HEK293 (cell line): ENCODE results near the gene MAP3K9.

Experiments used
- CTCF ChIA-PET: fragments of 350-600 bp; formaldehyde crosslinking; extraction: SDS; loops from one replicate; lab custom pipeline; 2021; ENCODE audit warnings: antibody characterized with exemption; lab: Yijun Ruan, JAX
- POLR2A ChIA-PET: fragments of 300-600 bp; formaldehyde crosslinking; extraction: SDS; loops from one replicate; lab custom pipeline; 2020; ENCODE audit warnings: antibody characterized with exemption, inconsistent platforms; lab: Yijun Ruan, JAX
- H3K27ac ChIP-seq: fragments of 200-500 bp; sonication (Bioruptor generic); 2 replicates; pipeline ENCODE4 v1.5.1; 2014; ENCODE audit warnings: low read depth, low read length, control low read depth, inconsistent platforms; ENCODE audit errors: extremely low read depth
- H3K36me3 ChIP-seq, 2 experiments: fragments of 200-500 bp in 1 of 2; sonication (Bioruptor generic) in 1 of 2; 1 replicate in 1 of 2; 2 replicates in 1 of 2; pipeline ENCODE4 v1.5.1; 2014 to 2017; ENCODE audit warnings: inconsistent platforms in 2 of 2, low read length in 2 of 2; ENCODE audit not compliant: control insufficient read depth in 2 of 2, insufficient read depth in 1 of 2
- H3K4me1 ChIP-seq: fragments of 200-500 bp; sonication (Bioruptor generic); 2 replicates; pipeline ENCODE4 v1.5.1; 2014; ENCODE audit warnings: mild to moderate bottlenecking, low read length, inconsistent platforms; ENCODE audit not compliant: control insufficient read depth, insufficient read depth
- H3K4me3 ChIP-seq: 2 replicates; pipeline ENCODE4 v1.5.1; 2011; ENCODE audit warnings: low read depth, mild to moderate bottlenecking, control low read depth, low read length, moderate library complexity
- H3K9me3 ChIP-seq: fragments of 200-500 bp; sonication (Bioruptor generic); 2 replicates; pipeline ENCODE4 v1.5.1; 2014; ENCODE audit warnings: low read depth, low read length, inconsistent platforms; ENCODE audit not compliant: control insufficient read depth, insufficient read depth
- GLI2 ChIP-seq: fragments of 450-650 bp; formaldehyde crosslinking; IDR thresholded peaks from 2 replicates; pipeline ENCODE4; 2017; ENCODE audit warnings: missing biosample characterization, missing genetic modification characterization, low read depth, borderline replicate concordance
- ZBTB17 ChIP-seq: fragments of 450-650 bp; formaldehyde crosslinking; IDR thresholded peaks from 2 replicates; pipeline ENCODE4 v1.5.1; 2016; ENCODE audit warnings: missing biosample characterization, missing genetic modification characterization
- ZNF114 ChIP-seq: fragments of 450-650 bp; formaldehyde crosslinking; IDR thresholded peaks from 2 replicates; pipeline ENCODE4 v1.5.0; 2017; ENCODE audit warnings: missing biosample characterization, missing genetic modification characterization
- ZNF140 ChIP-seq: fragments of 450-650 bp; formaldehyde crosslinking; IDR thresholded peaks from 2 replicates; pipeline ENCODE4 v1.5.1; 2016; ENCODE audit warnings: missing biosample characterization, missing genetic modification characterization
- ZNF221 ChIP-seq: fragments of 450-650 bp; formaldehyde crosslinking; IDR thresholded peaks from 2 replicates; pipeline ENCODE4 v1.5.1; 2017; ENCODE audit warnings: missing biosample characterization, missing genetic modification characterization, borderline replicate concordance
- ZNF501 ChIP-seq: fragments of 450-650 bp; formaldehyde crosslinking; IDR thresholded peaks from 2 replicates; pipeline ENCODE4 v1.5.1; 2016; ENCODE audit warnings: missing biosample characterization, missing genetic modification characterization
- ZNF514 ChIP-seq: fragments of 450-650 bp; formaldehyde crosslinking; IDR thresholded peaks from 2 replicates; pipeline ENCODE4 v1.5.1; 2016; ENCODE audit warnings: missing biosample characterization, missing genetic modification characterization
- ZNF571 ChIP-seq: fragments of 450-650 bp; formaldehyde crosslinking; IDR thresholded peaks from 2 replicates; pipeline ENCODE4 v1.5.0; 2017; ENCODE audit warnings: missing biosample characterization, missing genetic modification characterization
- TF ChIP-seq, protein P1 (sequence below): fragments of 450-650 bp; formaldehyde crosslinking; optimal IDR thresholded peaks from 2 replicates; pipeline ENCODE3; 2016; ENCODE audit warnings: missing biosample characterization, mild to moderate bottlenecking, missing genetic modification characterization

Gene MAP3K9

DNA sequence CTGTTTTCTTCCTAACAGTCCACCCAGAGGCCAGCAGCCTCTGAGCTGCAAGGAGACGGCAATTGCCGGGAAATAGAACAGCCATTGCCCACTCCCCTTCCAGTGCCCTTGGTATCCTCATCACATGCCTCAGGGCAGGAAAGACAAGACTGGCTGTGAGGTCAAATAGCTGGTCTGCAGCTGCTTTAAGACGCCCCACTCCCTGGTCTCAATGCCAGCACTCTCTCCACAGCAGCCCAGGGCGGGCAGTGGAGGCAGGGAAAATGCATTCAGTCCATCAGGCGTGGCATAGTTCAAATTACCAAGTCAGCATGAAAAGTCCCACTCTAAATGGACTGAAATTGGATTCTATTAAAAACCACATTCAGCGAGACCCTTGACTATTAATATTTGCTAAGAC is 132.0 kb downstream of the MAP3K9 start:
- Histone ChIP-seq H3K4me3 (no peak overlapping the region), H3K4me1 (no peaks in the 10 kb centered on the region), H3K9me3 (no peaks in the 10 kb centered on the region), H3K36me3 (no peaks in the 10 kb centered on the region), H3K27ac (no peak overlapping the region)
- CTCF ChIA-PET, result interaction anchor here (0.7 kb wide), 2 partner anchors 37 to 49 kb away, joined by 3 read pairs; no protein-coding TSS in a partner anchor
- TF ChIP-seq ZNF501 (tag by site-specific recombination) (no peak), ZNF221 (tag by site-specific recombination) (no peak), ZNF140 (tag by site-specific recombination) (no peak), ZNF514 (tag by site-specific recombination) (no peak), GLI2 (tag by site-specific recombination) (no peak), ZNF114 (no peak), ZNF571 (no peak), ZBTB17 (tag by site-specific recombination) (no peak)
- TF ChIP-seq, protein P1, sequence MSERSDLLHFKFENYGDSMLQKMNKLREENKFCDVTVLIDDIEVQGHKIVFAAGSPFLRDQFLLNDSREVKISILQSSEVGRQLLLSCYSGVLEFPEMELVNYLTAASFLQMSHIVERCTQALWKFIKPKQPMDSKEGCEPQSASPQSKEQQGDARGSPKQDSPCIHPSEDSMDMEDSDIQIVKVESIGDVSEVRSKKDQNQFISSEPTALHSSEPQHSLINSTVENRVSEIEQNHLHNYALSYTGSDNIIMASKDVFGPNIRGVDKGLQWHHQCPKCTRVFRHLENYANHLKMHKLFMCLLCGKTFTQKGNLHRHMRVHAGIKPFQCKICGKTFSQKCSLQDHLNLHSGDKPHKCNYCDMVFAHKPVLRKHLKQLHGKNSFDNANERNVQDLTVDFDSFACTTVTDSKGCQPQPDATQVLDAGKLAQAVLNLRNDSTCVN, result no peak
- POLR2A ChIA-PET, result no interaction called here
